ENCODE results near the gene AFMID. TPM values are rescaled to one million over a fixed set of nuclear protein-coding genes. Genes with fewer than 3 reads are reported as not detected.

The AFMID gene
- total and polyA plus RNA-seq, 2 of the 13 experiments (the other 11 are each of a cell fraction or from before 2014, with no cell fraction given): 249 to 270 TPM

DNA sequence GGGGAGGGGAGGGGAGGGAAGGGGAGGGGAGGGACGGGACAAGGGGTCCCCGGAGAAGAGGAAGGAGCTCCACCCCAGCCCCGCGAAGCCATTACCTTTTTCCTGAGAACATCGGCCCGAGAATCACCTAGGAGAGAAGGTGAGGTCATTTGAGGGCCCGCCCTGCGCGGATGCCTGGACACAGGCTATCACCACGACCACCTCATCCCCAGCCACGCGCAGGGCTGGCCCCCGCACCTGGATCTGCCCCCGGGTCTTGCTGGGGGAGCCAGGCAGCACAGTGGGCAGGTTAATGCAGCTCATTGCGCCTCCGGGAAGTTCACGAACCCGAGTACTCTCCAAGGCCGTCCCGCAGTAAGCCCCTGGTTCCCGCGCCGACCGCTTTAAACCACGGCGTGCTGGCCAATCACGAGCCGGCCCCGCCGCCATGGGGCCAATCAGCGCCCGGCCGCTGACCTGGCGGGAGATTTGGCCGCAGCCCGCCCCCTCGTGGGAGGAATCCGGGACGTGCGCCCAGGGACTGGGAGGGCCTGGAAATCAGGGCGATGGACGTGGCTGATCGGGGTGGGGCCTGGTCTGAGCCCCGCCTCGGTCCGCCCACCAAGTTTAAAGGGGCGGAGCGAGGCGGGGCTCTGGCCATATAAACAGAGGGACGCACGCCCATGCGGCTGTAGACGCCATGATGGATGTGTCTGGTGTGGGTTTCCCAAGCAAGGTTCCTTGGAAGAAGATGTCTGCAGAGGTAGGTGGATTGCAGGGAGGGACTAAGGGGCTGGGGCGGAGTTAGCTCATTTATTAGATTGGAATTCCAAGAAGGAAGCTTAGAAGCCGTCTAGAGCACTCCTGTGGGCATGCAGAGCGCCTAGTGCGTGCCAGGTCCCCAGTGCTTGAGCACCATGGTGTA lies at the start of gene AFMID, which contains the start of gene TK1 (continued):
- TF ChIP-seq, protein P1, sequence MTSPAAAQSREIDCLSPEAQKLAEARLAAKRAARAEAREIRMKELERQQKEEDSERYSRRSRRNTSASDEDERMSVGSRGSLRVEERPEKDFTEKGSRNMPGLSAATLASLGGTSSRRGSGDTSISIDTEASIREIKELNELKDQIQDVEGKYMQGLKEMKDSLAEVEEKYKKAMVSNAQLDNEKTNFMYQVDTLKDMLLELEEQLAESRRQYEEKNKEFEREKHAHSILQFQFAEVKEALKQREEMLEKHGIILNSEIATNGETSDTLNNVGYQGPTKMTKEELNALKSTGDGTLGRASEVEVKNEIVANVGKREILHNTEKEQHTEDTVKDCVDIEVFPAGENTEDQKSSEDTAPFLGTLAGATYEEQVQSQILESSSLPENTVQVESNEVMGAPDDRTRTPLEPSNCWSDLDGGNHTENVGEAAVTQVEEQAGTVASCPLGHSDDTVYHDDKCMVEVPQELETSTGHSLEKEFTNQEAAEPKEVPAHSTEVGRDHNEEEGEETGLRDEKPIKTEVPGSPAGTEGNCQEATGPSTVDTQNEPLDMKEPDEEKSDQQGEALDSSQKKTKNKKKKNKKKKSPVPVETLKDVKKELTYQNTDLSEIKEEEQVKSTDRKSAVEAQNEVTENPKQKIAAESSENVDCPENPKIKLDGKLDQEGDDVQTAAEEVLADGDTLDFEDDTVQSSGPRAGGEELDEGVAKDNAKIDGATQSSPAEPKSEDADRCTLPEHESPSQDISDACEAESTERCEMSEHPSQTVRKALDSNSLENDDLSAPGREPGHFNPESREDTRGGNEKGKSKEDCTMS (CRISPR knock-in tag; conservative IDR thresholded peaks at IDR 0.05): peak; percentile 13; the same call in 1 of the 2 replicates
- TF ChIP-seq GFI1 (CRISPR knock-in tag; IDR thresholded peaks at IDR 0.05; ENCODE audit: borderline replicate concordance): peak; percentile 80
- peak; percentile 79; the same call in 1 of the 2 replicates for TF ChIP-seq POGZ (CRISPR knock-in tag; IDR thresholded peaks at IDR 0.05)
- TF ChIP-seq SPEN (CRISPR knock-in tag; IDR thresholded peaks at IDR 0.05; ENCODE audit: low read depth): peak; percentile 93
- TF ChIP-seq WIZ (CRISPR knock-in tag; IDR thresholded peaks at IDR 0.05): 0 out of 2 replicates have a peak, but pooled peaks have one; percentile 73
- TF ChIP-seq STAT5B (CRISPR knock-in tag; IDR thresholded peaks at IDR 0.05): peak; percentile 51; the same call in 1 of the 2 replicates
- TF ChIP-seq, protein P2, sequence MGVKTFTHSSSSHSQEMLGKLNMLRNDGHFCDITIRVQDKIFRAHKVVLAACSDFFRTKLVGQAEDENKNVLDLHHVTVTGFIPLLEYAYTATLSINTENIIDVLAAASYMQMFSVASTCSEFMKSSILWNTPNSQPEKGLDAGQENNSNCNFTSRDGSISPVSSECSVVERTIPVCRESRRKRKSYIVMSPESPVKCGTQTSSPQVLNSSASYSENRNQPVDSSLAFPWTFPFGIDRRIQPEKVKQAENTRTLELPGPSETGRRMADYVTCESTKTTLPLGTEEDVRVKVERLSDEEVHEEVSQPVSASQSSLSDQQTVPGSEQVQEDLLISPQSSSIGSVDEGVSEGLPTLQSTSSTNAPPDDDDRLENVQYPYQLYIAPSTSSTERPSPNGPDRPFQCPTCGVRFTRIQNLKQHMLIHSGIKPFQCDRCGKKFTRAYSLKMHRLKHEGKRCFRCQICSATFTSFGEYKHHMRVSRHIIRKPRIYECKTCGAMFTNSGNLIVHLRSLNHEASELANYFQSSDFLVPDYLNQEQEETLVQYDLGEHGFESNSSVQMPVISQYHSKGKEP (CRISPR knock-in tag; IDR thresholded peaks at IDR 0.05): no peak; the same call in none of the 2 replicates
- peak; percentile 47; the same call in 1 of the 2 replicates for TF ChIP-seq ZNF335 (CRISPR knock-in tag; IDR thresholded peaks at IDR 0.05)
- TF ChIP-seq ZNF530 (CRISPR knock-in tag; IDR thresholded peaks at IDR 0.05; ENCODE audit: low read depth): no peak
- TF ChIP-seq NR2F6 (IDR thresholded peaks at IDR 0.05): no peak
- peak; percentile 73; the same call in 1 of the 2 replicates for TF ChIP-seq NR2F6 (CRISPR knock-in tag; IDR thresholded peaks at IDR 0.05)
- peak; percentile 100 for TF ChIP-seq ZFP36L1 (CRISPR knock-in tag; IDR thresholded peaks at IDR 0.05)
- TF ChIP-seq, protein P3, sequence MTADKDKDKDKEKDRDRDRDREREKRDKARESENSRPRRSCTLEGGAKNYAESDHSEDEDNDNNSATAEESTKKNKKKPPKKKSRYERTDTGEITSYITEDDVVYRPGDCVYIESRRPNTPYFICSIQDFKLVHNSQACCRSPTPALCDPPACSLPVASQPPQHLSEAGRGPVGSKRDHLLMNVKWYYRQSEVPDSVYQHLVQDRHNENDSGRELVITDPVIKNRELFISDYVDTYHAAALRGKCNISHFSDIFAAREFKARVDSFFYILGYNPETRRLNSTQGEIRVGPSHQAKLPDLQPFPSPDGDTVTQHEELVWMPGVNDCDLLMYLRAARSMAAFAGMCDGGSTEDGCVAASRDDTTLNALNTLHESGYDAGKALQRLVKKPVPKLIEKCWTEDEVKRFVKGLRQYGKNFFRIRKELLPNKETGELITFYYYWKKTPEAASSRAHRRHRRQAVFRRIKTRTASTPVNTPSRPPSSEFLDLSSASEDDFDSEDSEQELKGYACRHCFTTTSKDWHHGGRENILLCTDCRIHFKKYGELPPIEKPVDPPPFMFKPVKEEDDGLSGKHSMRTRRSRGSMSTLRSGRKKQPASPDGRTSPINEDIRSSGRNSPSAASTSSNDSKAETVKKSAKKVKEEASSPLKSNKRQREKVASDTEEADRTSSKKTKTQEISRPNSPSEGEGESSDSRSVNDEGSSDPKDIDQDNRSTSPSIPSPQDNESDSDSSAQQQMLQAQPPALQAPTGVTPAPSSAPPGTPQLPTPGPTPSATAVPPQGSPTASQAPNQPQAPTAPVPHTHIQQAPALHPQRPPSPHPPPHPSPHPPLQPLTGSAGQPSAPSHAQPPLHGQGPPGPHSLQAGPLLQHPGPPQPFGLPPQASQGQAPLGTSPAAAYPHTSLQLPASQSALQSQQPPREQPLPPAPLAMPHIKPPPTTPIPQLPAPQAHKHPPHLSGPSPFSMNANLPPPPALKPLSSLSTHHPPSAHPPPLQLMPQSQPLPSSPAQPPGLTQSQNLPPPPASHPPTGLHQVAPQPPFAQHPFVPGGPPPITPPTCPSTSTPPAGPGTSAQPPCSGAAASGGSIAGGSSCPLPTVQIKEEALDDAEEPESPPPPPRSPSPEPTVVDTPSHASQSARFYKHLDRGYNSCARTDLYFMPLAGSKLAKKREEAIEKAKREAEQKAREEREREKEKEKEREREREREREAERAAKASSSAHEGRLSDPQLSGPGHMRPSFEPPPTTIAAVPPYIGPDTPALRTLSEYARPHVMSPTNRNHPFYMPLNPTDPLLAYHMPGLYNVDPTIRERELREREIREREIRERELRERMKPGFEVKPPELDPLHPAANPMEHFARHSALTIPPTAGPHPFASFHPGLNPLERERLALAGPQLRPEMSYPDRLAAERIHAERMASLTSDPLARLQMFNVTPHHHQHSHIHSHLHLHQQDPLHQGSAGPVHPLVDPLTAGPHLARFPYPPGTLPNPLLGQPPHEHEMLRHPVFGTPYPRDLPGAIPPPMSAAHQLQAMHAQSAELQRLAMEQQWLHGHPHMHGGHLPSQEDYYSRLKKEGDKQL (CRISPR knock-in tag; IDR thresholded peaks at IDR 0.05; ENCODE audit: low read depth): 0 out of 2 replicates have a peak, but pooled peaks have one; percentile 40
- TF ChIP-seq, protein P4, sequence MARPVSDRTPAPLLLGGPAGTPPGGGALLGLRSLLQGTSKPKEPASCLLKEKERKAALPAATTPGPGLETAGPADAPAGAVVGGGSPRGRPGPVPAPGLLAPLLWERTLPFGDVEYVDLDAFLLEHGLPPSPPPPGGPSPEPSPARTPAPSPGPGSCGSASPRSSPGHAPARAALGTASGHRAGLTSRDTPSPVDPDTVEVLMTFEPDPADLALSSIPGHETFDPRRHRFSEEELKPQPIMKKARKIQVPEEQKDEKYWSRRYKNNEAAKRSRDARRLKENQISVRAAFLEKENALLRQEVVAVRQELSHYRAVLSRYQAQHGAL (CRISPR knock-in tag; IDR thresholded peaks at IDR 0.05; ENCODE audit: not compliant biosample characterization): peak; percentile 72
- TF ChIP-seq ZNF546 (CRISPR knock-in tag; conservative IDR thresholded peaks at IDR 0.05): 0 out of 2 replicates have a peak, but pooled peaks have one; percentile 57
- TF ChIP-seq ZNF768 (CRISPR knock-in tag; IDR thresholded peaks at IDR 0.05): peak; percentile 74

Measured in HepG2 (cell line).